Heart left ventricle (tissue), 13 donors: ENCODE data around the gene ALK.

Source experiments
- CTCF ChIP-seq, 12 donors: fragments of 200-600 bp; sonication (generic) in 4 of 12; IDR thresholded peaks; one replicate each; pipeline versions ENCODE4 v1.5.0 to v1.8.0; 2018 to 2022; ENCODE audit warnings: antibody characterized with exemption in 12 of 12, mild to moderate bottlenecking in 5 of 12
- POLR2A ChIP-seq, 2 donors: fragments of 450-650 bp; IDR thresholded peaks; one replicate each; pipeline ENCODE4 v1.6.1; 2017; ENCODE audit warnings: antibody characterized with exemption in 2 of 2, mild to moderate bottlenecking in 2 of 2, moderate library complexity in 2 of 2
- donor health status: ischemic (EF 13 %, LVEDD 7.1; RV severe dilation, severe dysfunction).
- donor health status: DM: no; HTN: yes; CAD: no.
- donor health status: DM: no; HTN: no; CAD: no.
- donor health status: ischemic (EF 25% LVEDD 6.9; RV normal size, moderate dysfunction).
- donor health status: ischemic (EF 25% LVEDD 5.7; RV mildly dilated, moderate dysfunction).
- donor health status: ischemic (EF 35%, LVEDD 5.7; RV mildly dilated, moderate dysfunction).
- donor health status: nonischemic (EF 11% LVEDD 7.7; RV severe dilation, severe dysfunction).
- donor health status: DM: yes; HTN: yes; CAD: no.
- donor health status: PGD.
- donor health status: ischemic (EF 29% LVEDD 5.4; RV normal size, mild dysfunction).
- donor health status: nonischemic (EF 23%, LVEDD 6.1; RV moderate dilation, normal function).

GRCh38 chr2:29952973-29953372, 31.6 kb upstream of the ALK start:
- TF ChIP-seq CTCF (IDR thresholded peaks at IDR 0.05) (no peak), POLR2A (IDR thresholded peaks at IDR 0.05) (no peak)
